Muscle of arm (tissue), 12 donors: ENCODE results near the gene OR10H5. TPM values are rescaled to one million over a fixed set of nuclear protein-coding genes. Genes with fewer than 3 reads are reported as not detected.
"Not testable (repeated sequence)": the region's sequence is repeated elsewhere in the genome, so short reads cannot be mapped to it uniquely, and the experiment has no call there.

Source experiments
- DNase-seq: peaks from one replicate; pipeline ENCODE4 v3.0.0-alpha.2; 2013
- polyA plus RNA-seq, 12 donors: library from polyadenylated mRNA; unstranded; fragments of 120-200 nt; gene quantifications; one replicate each; pipeline ENCODE4 v1.2.1, GENCODE V29; 2013; ENCODE audit not compliant: insufficient read length in 12 of 12

The OR10H5 gene
- polyA plus RNA-seq, 12 donors: 0.04 to 0.09 (median 0.05) TPM; not detected in 2

GRCh38 chr19:15843894-15844222 is 56.4 kb downstream of the OR10H5 start:
- not testable (repeated sequence) for DNase-seq

GRCh38 chr19:15846923-15847322 is 59.5 kb downstream of the OR10H5 start:
- DNase-seq: no peak

- DNase-seq: no peak
Measured at GRCh38 chr19:15850385-15850784, 62.9 kb downstream of the OR10H5 start.

Other genes starting within 250 kb of the OR10H5 start
- gene CYP4F8, start 172.4 kb upstream of the OR10H5 start, polyA plus RNA-seq: under 1 TPM in 1 of 12 donors, not detected in 11; 0.06 TPM
- 1 to 10 TPM in 1 of 12 donors, under 1 TPM in 8, not detected in 3; 0.08 to 1.2 (median 0.20) TPM for gene CYP4F3, start 146.8 kb upstream of the OR10H5 start, polyA plus RNA-seq
- 1 to 10 TPM in 4 of 12 donors, under 1 TPM in 7, not detected in 1; 0.20 to 9.4 (median 0.73) TPM for gene CYP4F12, start 114.6 kb upstream of the OR10H5 start, polyA plus RNA-seq
- gene OR10H2, start 59.6 kb upstream of the OR10H5 start, polyA plus RNA-seq: not detected
- not detected for gene OR10H3, start 49.7 kb upstream of the OR10H5 start, polyA plus RNA-seq
- gene OR10H1, start 28.0 kb downstream of the OR10H5 start, polyA plus RNA-seq: under 1 TPM in 1 of 12 donors, not detected in 11; 0.04 TPM
- under 1 TPM in 1 of 12 donors, not detected in 11; 0.26 TPM for gene CYP4F2, start 110.4 kb downstream of the OR10H5 start, polyA plus RNA-seq
- gene CYP4F11, start 146.9 kb downstream of the OR10H5 start, polyA plus RNA-seq: under 1 TPM in 2 of 12 donors, not detected in 10; 0.15 to 0.33 TPM
- not detected for gene OR10H4, start 161.3 kb downstream of the OR10H5 start, polyA plus RNA-seq